Activated CD4-positive, alpha-beta T cell treated with anti-CD3 and anti-CD28 coated beads for 4 hours (primary cell): ENCODE data around the gene ZNF768.

Source experiments
- DNase-seq, 2 donors: peaks; one replicate each; pipeline ENCODE4 v3.0.0-alpha.2; 2020

The ZNF768 gene

GRCh38 chr16:30526137-30526822 lies at the start of gene ZNF768:
Gene ZNF768 (minus strand): TSS chr16:30526566. CDS start chr16:30526413, 153 bp downstream.
- DNase-seq = peak; percentile 20 to 27

GRCh38 chr16:30574678-30575077 lies 48.3 kb upstream of the ZNF768 start:
- no peak for DNase-seq

DNA sequence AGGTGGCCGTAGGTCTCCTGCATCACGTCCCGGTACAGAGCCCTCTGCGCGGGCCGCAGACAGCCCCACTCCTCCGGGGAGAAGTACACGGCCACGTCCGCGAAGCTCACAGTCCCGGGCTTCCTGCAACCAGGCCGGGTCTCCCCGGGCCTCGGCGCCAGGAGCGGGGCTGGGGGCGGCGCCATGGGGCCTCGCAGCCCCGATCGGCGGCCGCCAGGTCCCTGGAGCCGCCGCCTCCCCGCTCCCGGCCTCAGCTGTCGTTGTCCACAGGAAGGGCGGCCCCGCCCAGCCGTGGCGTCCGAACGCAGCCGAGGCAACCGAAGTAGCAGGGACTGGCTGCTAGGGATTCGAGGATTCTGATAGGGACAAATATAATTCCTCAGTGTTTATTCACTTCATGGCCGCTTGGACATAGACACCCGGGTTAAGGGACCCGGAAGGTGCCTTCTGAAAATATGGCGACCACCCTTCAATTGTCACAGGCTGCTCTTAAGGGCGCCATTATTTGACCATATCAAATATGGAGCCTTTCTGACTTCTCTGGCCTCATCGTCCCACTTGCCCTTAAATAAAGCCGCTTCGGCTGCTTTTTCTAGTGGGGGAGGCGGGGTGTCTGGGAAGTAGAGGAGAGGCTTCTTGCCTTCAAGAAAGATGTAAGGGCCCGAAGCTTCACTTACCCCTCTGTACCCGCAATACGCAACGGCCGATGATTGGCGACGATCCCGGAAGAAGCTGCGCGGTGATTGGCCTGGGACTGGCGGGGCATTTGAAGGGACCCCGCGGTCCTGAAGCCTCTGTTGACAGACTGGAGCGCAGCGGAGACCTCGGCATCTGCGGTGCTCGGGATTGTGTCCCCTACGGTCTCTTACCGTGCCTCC lies 45.3 kb upstream of the ZNF768 start, which contains the start of gene ZNF688:
ZNF688 (minus strand) TSS at position 270 of the 878 bp plus-strand sequence; CDS start at position 185, 85 bp downstream.
- DNase-seq = peak; percentile 94 to 95

DNA sequence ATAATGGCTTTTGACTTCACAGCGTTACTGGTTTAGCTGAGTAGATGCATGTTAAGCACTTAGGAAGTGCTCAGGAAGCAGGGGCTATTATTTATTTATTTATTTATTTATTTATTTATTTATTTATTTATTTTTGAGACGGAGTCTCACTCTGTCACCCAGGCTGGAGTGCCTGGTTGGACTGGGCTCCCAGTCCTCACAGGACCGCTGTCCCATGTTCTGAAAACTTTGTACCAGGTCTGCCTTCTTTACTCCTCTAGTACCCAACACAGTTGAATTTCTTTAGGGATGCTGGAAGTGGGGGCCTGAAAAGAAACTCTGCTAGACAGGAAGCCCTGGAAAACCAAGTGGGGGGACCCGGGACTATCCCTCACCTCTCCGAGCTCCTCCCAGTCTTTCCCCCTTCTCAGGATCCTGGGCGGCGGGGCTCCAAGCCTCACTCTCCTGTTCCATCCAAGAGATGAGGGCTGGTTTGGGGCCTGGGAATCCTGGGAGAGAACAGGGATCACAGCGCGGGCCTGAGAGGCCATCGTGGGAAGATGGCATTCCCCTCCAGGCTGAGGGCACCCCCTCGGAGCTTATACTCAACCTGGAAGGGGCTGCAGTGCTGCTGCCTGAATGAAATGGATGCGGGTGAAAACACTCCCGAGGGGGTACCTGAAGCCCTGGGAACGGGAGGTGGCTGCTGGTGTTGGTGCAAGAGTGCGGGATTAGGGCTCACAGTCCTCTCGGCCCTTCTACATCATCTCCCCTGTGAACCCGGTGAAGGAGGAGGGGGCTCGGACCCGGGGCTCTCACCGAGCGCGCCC lies 44.5 kb upstream of the ZNF768 start:
- DNase-seq = no peak

GRCh38 chr16:30569746-30570635 lies 43.6 kb upstream of the ZNF768 start:
- no peak for DNase-seq

- DNase-seq = no peak
Observed at GRCh38 chr16:30569281-30569680, 42.9 kb upstream of the ZNF768 start.

GRCh38 chr16:30567991-30568638 lies 41.7 kb upstream of the ZNF768 start:
- DNase-seq = peak; percentile 49 to 50

DNA sequence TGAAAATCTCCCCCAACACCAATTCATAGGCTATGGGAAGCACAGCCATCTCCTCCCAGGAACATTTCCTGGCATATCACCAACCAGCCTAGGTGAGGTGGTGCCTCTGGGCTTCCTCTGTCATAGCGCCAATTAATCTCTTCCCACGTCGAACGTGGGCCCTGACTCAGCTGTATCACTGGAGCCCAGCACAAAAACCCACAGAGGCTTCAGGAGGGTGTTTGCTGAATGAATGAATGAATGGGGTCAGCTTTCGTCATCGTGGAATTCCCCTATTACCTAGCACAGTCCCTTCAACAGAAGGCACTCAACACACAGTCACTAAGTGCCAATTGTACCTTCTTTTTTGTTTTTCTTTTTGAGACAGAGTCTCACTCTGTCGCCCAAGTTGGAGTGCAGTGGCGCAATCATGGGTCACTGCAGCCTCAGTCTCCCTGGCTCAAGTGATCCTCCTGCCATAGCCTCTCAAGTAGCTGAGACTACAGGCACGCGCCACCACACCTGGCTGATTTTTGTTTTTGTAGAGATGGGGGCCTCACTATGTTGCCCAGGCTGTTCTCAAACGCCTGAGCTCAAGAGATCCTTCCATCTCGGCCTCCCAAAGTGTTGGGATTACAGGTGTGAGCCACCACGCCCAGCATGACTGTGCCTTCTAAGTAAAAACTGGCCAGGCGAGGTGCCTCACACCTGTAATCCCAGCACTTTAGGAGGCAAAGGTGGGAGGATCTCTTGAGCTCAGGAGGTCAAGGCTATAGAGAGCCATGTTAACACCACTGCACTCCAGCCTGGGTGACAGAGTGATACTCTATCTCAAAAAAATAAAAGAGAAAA lies 41.0 kb upstream of the ZNF768 start:
- peak; percentile 72 to 76 for DNase-seq

- DNase-seq = no peak
Observed at GRCh38 chr16:30566531-30566930, 40.2 kb upstream of the ZNF768 start.

DNA sequence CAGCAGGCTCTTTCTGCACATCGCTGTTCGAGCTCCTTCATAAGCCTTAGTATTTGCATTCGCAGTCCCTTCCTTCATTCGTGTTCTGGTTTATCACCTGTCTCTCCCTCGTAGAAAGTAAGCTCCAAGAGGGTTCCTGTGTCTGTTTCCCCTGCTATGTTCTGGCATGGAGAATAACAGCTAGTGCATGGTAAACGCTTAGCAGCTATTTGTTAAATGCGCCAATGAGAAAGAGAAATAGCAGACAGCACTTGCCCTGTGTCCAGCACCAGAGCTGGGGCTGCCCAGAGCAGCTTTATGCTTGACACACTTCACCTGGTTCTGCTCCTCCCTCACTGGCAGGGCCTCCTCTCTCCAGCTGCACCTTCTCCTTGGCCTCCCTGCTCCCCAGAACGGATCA lies 39.6 kb upstream of the ZNF768 start:
- DNase-seq = no peak

GRCh38 chr16:30565526-30565925 lies 39.2 kb upstream of the ZNF768 start:
- DNase-seq = no peak

- DNase-seq = no peak
Observed at GRCh38 chr16:30562021-30562420, 35.7 kb upstream of the ZNF768 start.

GRCh38 chr16:30561089-30561816 lies 34.9 kb upstream of the ZNF768 start:
- peak in 1 of 2 donors; percentile 16 for DNase-seq

- DNase-seq = no peak
Observed at GRCh38 chr16:30559690-30560089, 33.3 kb upstream of the ZNF768 start.

DNA sequence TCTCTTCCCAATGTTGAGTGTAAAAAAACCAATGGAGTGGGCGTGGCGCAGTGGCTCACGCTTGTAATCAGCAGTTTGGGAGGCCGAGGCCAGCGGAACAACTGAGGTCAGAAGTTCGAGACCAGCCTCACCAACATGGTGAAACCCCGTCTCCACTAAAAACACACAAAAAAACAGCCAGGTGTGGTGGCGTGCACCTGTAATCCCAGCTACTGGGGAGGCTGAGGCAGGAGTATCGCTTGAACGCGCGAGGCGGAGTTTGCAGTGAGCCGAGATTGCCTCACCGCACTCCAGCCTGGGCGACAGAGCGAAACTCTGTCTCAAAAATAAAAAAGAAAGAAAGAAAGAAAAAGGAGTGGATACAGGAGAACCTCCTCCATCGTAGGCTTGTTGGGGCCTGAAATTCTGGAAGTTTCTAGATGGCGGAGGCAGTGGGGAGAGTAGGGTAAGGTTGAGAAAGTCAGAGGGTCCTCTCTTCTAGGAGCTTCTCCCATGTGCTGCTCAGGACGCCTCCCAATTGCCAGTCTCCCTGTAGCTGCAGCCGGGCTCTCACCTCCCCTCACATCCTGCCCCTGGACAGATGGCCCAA lies 32.5 kb upstream of the ZNF768 start:
- DNase-seq = no peak

DNA sequence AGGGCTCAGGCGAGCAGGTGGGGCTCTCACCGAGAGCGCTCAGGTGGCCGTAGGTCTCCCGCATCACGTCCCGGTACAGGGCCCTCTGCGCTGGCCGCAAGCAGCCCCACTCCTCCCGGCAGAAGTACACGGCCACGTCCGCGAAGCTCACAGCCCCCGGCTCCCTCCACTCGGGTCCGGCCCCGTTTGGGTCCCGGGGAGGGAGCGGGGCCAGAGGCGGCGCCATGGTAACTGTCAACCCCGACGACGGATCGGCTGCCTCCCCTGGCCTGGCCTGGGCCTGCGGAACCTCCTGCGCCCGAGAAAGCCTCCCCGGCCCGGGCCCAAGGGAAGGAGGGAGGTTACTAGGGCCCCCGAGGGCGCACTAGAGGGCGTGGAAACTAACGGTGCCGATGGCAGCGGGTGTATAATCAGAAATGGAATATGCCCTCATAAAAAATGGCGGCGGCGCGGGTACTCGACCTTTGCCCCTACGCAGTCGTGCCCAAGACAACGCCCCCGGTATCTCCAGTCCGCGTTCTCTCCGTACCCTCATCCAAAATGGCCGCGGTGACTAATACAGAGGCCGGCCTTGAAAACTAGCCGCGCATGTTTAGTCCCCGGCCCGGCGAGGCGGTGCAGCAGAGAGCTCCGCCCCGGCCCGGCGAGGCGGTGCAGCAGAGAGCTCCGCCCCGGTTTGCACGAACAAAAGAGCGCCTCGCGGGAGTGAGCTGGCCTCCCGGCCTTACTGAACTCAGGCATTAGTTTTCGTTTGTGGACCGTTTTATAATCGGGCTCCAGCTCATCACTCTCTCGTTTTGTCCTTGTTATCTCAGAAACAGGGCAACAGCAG lies 31.8 kb upstream of the ZNF768 start, which contains the start of gene ZNF764:
ZNF764 (minus strand) TSS at position 418 of the 832 bp plus-strand sequence; CDS start at position 226, 192 bp downstream.
- DNase-seq = peak; percentile 96 to 98

DNA sequence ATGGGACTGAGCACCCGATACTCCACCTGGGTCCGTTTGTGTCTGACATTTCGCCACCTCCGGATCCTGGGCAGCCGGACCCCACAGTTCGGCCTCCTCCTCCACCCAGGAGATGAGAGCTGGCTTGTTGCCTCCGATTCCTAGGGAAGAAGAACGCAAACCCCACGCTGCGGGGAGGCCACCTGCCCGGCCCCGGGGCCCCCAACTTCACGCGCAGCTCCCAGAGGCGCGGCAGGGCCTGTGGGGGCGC lies 31.3 kb upstream of the ZNF768 start:
- DNase-seq = no peak

DNA sequence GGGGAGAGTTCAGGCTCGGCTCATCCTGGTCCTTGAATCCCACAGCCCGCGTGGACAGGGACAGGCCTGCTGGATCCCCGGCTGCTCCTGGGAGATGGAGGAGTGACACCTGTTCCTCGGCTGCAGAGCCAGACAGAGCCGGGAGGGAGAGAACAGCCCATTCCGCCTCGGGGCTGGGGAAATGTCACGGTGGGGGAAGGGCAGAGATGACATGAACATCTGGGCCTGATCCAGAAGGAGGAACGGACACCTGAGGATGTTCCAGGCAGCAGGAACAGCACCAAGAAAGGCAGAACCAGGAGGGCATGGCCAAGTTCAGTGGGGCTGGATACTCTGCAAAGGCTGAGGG lies 29.7 kb upstream of the ZNF768 start:
- no peak for DNase-seq
